DMS53 treated with DMSO at 0.1 percent for 48 hours (cell line): ENCODE data around the gene ICOSLG.
"Not testable (repeated sequence)": the region's sequence is repeated elsewhere in the genome, so short reads cannot be mapped to it uniquely, and the experiment has no call there.

Source experiments
- DNase-seq: peaks from one replicate; lab custom pipeline; 2025; ENCODE audit not compliant: unreplicated experiment; lab: John Stamatoyannopoulos, UW

The ICOSLG gene

GRCh38 chr21:44184862-44185261 is 55.9 kb downstream of the ICOSLG start:
- DNase-seq, result not testable (repeated sequence)

- not testable (repeated sequence) for DNase-seq
Measured at GRCh38 chr21:44182202-44182601, 58.5 kb downstream of the ICOSLG start.

GRCh38 chr21:44181506-44181905 is 59.2 kb downstream of the ICOSLG start:
- DNase-seq, result not testable (repeated sequence)

- not testable (repeated sequence) for DNase-seq
Measured at GRCh38 chr21:44176127-44176526, 64.6 kb downstream of the ICOSLG start.

- not testable (repeated sequence) for DNase-seq
Measured at GRCh38 chr21:44175189-44175588, 65.6 kb downstream of the ICOSLG start.
